GM12878 (cell line): ENCODE data around the gene CAB39. TPM values are rescaled to one million over a fixed set of nuclear protein-coding genes. Genes with fewer than 3 reads are reported as not detected.

ENCODE experiments used
- ATF7 ChIP-seq: fragments of 450-650 bp; IDR thresholded peaks from 2 replicates; pipeline ENCODE4 v1.6.1; 2016; ENCODE audit warnings: low read depth, mild to moderate bottlenecking
- BACH1 ChIP-seq: fragments of 450-650 bp; IDR thresholded peaks from 2 replicates; pipeline ENCODE4 v1.6.1; 2017; ENCODE audit warnings: mild to moderate bottlenecking, borderline replicate concordance
- BRCA1 ChIP-seq: IDR thresholded peaks from 2 replicates; pipeline ENCODE4 v1.6.1; 2011; ENCODE audit warnings: low read depth, low read length, improper control_type of control experiment
- CHD1 ChIP-seq: IDR thresholded peaks from 2 replicates; pipeline ENCODE4 v1.6.1; 2012; ENCODE audit warnings: low read depth, low read length, improper control_type of control experiment
- CREB1 ChIP-seq: IDR thresholded peaks from 2 replicates; pipeline ENCODE4 v1.6.1; 2012; ENCODE audit warnings: low read depth, mild to moderate bottlenecking, inconsistent platforms
- E4F1 ChIP-seq: fragments of 450-650 bp; IDR thresholded peaks from 2 replicates; pipeline ENCODE4 v1.6.1; 2018; ENCODE audit warnings: borderline replicate concordance, mild to moderate bottlenecking; ENCODE audit not compliant: partially characterized antibody
- IKZF2 ChIP-seq, 2 experiments: fragments of 450-650 bp; IDR thresholded peaks; 2 replicates each; pipeline ENCODE4 v1.6.1; 2017; ENCODE audit warnings: mild to moderate bottlenecking in 2 of 2, moderate library complexity in 2 of 2
- JUND ChIP-seq: IDR thresholded peaks from 2 replicates; pipeline ENCODE4 v1.6.1; 2012; ENCODE audit warnings: low read depth, mild to moderate bottlenecking, low read length, improper control_type of control experiment, moderate library complexity
- KLF5 ChIP-seq: fragments of 450-650 bp; IDR thresholded peaks from 2 replicates; pipeline ENCODE4 v1.6.1; 2014; ENCODE audit warnings: mild to moderate bottlenecking; ENCODE audit not compliant: partially characterized antibody
- LARP7 ChIP-seq: fragments of 450-650 bp; IDR thresholded peaks from 2 replicates; pipeline ENCODE4 v1.6.1; 2017; ENCODE audit warnings: mild to moderate bottlenecking
- MAX ChIP-seq: IDR thresholded peaks from 2 replicates; pipeline ENCODE4 v1.6.1; 2012; ENCODE audit warnings: low read depth, low read length, improper control_type of control experiment
- MTA3 ChIP-seq: IDR thresholded peaks from 2 replicates; pipeline ENCODE4 v1.6.1; 2012; ENCODE audit warnings: low read length, inconsistent platforms, borderline replicate concordance
- NFYA ChIP-seq: IDR thresholded peaks from 2 replicates; pipeline ENCODE4 v1.6.1; 2011; ENCODE audit warnings: low read depth, mild to moderate bottlenecking, low read length, improper control_type of control experiment, borderline replicate concordance
- PAX5 ChIP-seq: IDR thresholded peaks from 2 replicates; pipeline ENCODE4 v1.6.1; 2011; ENCODE audit warnings: low read depth, low read length, borderline replicate concordance
- PAX8 ChIP-seq: fragments of 450-650 bp; IDR thresholded peaks from 2 replicates; pipeline ENCODE4 v1.6.1; 2017; ENCODE audit warnings: mild to moderate bottlenecking, moderate library complexity
- PML ChIP-seq: IDR thresholded peaks from 2 replicates; pipeline ENCODE4 v1.6.1; 2012; ENCODE audit warnings: low read length, inconsistent platforms
- POLR2AphosphoS5 ChIP-seq: IDR thresholded peaks from 2 replicates; pipeline ENCODE4 v1.6.1; 2011; ENCODE audit warnings: mild to moderate bottlenecking, low read length, inconsistent platforms
- RCOR1 ChIP-seq: conservative IDR thresholded peaks from 2 replicates; pipeline ENCODE4 v1.6.1; 2012; ENCODE audit warnings: low read depth, low read length, improper control_type of control experiment
- RELB ChIP-seq: fragments of 450-650 bp; IDR thresholded peaks from 2 replicates; pipeline ENCODE4 v1.6.1; 2017; ENCODE audit warnings: low read depth, mild to moderate bottlenecking, moderate library complexity
- SMARCA5 ChIP-seq: fragments of 450-650 bp; IDR thresholded peaks from 2 replicates; pipeline ENCODE4 v1.6.1; 2017; ENCODE audit warnings: mild to moderate bottlenecking
- TCF12 ChIP-seq: IDR thresholded peaks from 2 replicates; pipeline ENCODE4 v1.6.1; 2011; ENCODE audit warnings: low read depth, mild to moderate bottlenecking, low read length
- ZBTB40 ChIP-seq: fragments of 450-650 bp; IDR thresholded peaks from 2 replicates; pipeline ENCODE4 v1.6.1; 2016; ENCODE audit warnings: mild to moderate bottlenecking, moderate library complexity, borderline replicate concordance
- polyA plus RNA-seq, 11 experiments: library from polyadenylated mRNA; depleted of rRNA in 4 of 11; unstranded in 6 of 11; stranded (reverse) in 5 of 11; fragments of >200 nt; fragmentation: Nextera tagmentation in 4 of 11; fragmentation: Illumina TruSeq in 1 of 11; extraction: Ambion mirVana in 4 of 11; extraction: Trizol in 1 of 11; gene quantifications; 1 replicate in 1 of 11; 2 replicates in 10 of 11; pipeline versions ENCODE4 v1.2.1 to v1.2.3, GENCODE V29; 2011 to 2016; ENCODE audit warnings: inconsistent platforms in 2 of 11, missing spikeins in 2 of 11, low read depth in 1 of 11
- total RNA-seq, 4 experiments: library from RNA; depleted of rRNA in 3 of 4; stranded (reverse); fragments of >200 nt in 3 of 4; fragmentation: Illumina TruSeq in 1 of 4; extraction: Trizol in 1 of 4; gene quantifications; 2 replicates each; pipeline versions ENCODE4 v1.2.1 to v1.2.3, GENCODE V29; 2013 to 2021

The CAB39 gene
- total and polyA plus RNA-seq, 10 of the 15 experiments (the other 5 are each of a cell fraction or from before 2014, with no cell fraction given): 13.3 to 129 (median 62.9) TPM

GRCh38 chr2:230864605-230865306, 152.1 kb downstream of the CAB39 start, which contains the start of gene ITM2C (continued):
- no peak for TF ChIP-seq NFYA
- no peak for TF ChIP-seq RCOR1
- TF ChIP-seq ATF7: no peak
- TF ChIP-seq IKZF2 (IDR thresholded peaks at IDR 0.05): 0 out of 4 replicates have a peak, but pooled peaks of 1 of the 2 experiments have one; percentile 20
- TF ChIP-seq E4F1: no peak
- 0 out of 2 replicates have a peak, but pooled peaks have one; percentile 35 for TF ChIP-seq POLR2AphosphoS5
- no peak for TF ChIP-seq RELB
- no peak for TF ChIP-seq CHD1
- no peak for TF ChIP-seq LARP7
- TF ChIP-seq ZBTB40: no peak
- no peak for TF ChIP-seq BACH1
- no peak for TF ChIP-seq KLF5
- TF ChIP-seq MTA3: no peak
- no peak for TF ChIP-seq BRCA1
- no peak for TF ChIP-seq CREB1
- no peak for TF ChIP-seq PAX8
- no peak for TF ChIP-seq MAX
- no peak for TF ChIP-seq PML
- peak; percentile 33; the same call in 1 of the 2 replicates for TF ChIP-seq TCF12
- no peak for TF ChIP-seq JUND
- 0 out of 2 replicates have a peak, but pooled peaks have one; percentile 80 for TF ChIP-seq SMARCA5
- TF ChIP-seq PAX5: no peak
